Measurements from ENCODE around the gene GGTLC2. TPM values are rescaled to one million over a fixed set of nuclear protein-coding genes. Genes with fewer than 3 reads are reported as not detected.

GGTLC2 gene
- polyA plus RNA-seq, 1 donor from 2014 or later: not detected

GRCh38 chr22:22680396-22680795 is 36.0 kb downstream of the GGTLC2 start:
- no peaks in the 10 kb centered on the region for H3K79me2 ChIP-seq (replicated peaks; ENCODE audit: insufficient read depth, low read length)
- no peak overlapping the region for H2AFZ ChIP-seq (ENCODE audit: low read depth, low read length)
- H3K9me3 ChIP-seq (ENCODE audit: low read length): no peaks in the 10 kb centered on the region
- no peaks in the 10 kb centered on the region for H3F3A ChIP-seq (ENCODE audit: insufficient read depth, low read length, poor library complexity, severe bottlenecking)
- no peaks in the 10 kb centered on the region for H3K27me3 ChIP-seq (ENCODE audit: insufficient read depth, low read depth, low read length)
- no peaks in the 10 kb centered on the region for H3K36me3 ChIP-seq (ENCODE audit: insufficient read depth, low read length)
- no peaks in the 10 kb centered on the region for H3K9me2 ChIP-seq (ENCODE audit: insufficient read depth, low read length)
- no peak overlapping the region for H3K4me2 ChIP-seq (ENCODE audit: low read length)
- no peak overlapping the region for H3K9ac ChIP-seq (ENCODE audit: low read length)
- H3K4me3 ChIP-seq (ENCODE audit: low read length): no peak overlapping the region
- H3K27ac ChIP-seq (ENCODE audit: low read length): no peak overlapping the region
- TF ChIP-seq RAD21 (conservative IDR thresholded peaks at IDR 0.05) (no peak), REST (IDR thresholded peaks at IDR 0.05; ENCODE audit: borderline replicate concordance) (no peak), EZH2 (IDR thresholded peaks at IDR 0.05; ENCODE audit: borderline replicate concordance, insufficient read depth, low read length, poor library complexity, severe bottlenecking) (no peak), MXI1 (conservative IDR thresholded peaks at IDR 0.05; ENCODE audit: poor library complexity, severe bottlenecking) (no peak), SMC3 (conservative IDR thresholded peaks at IDR 0.05; ENCODE audit: poor library complexity) (no peak), EP300 (conservative IDR thresholded peaks at IDR 0.05; ENCODE audit: poor library complexity, severe bottlenecking) (no peak)
- H4K20me1 ChIP-seq (ENCODE audit: insufficient read depth): no peaks in the 10 kb centered on the region

- H3K9me2 ChIP-seq (ENCODE audit: insufficient read depth, low read length): no peaks in the 10 kb centered on the region
- H3K9ac ChIP-seq (ENCODE audit: low read length): no peak overlapping the region
- TF ChIP-seq EP300 (conservative IDR thresholded peaks at IDR 0.05; ENCODE audit: poor library complexity, severe bottlenecking) (no peak), TAF1 (IDR thresholded peaks at IDR 0.05; ENCODE audit: low read depth) (no peak), CTCF (IDR thresholded peaks at IDR 0.05; ENCODE audit: poor library complexity, severe bottlenecking) (no peak)
- no peak overlapping the region for H3K4me3 ChIP-seq (ENCODE audit: low read length)
- no peaks in the 10 kb centered on the region for H3K9me3 ChIP-seq (ENCODE audit: low read length)
- no peak overlapping the region for H3K4me2 ChIP-seq (ENCODE audit: low read length)
- H3K27me3 ChIP-seq (ENCODE audit: insufficient read depth, low read depth, low read length): no peaks in the 10 kb centered on the region
- H2AFZ ChIP-seq (ENCODE audit: low read depth, low read length): no peak overlapping the region
- no peak overlapping the region for H3K27ac ChIP-seq (ENCODE audit: low read length)
- H3F3A ChIP-seq (ENCODE audit: insufficient read depth, low read length, poor library complexity, severe bottlenecking): no peaks in the 10 kb centered on the region
- no peaks in the 10 kb centered on the region for H3K79me2 ChIP-seq (replicated peaks; ENCODE audit: insufficient read depth, low read length)
- no peaks in the 10 kb centered on the region for H4K20me1 ChIP-seq (ENCODE audit: insufficient read depth)
- no peaks in the 10 kb centered on the region for H3K36me3 ChIP-seq (ENCODE audit: insufficient read depth, low read length)
Measured at GRCh38 chr22:22681221-22681739, 36.9 kb downstream of the GGTLC2 start.

- H3F3A ChIP-seq (ENCODE audit: insufficient read depth, low read length, poor library complexity, severe bottlenecking): no peaks in the 10 kb centered on the region
- no peak overlapping the region for H2AFZ ChIP-seq (ENCODE audit: low read depth, low read length)
- no peak overlapping the region for H3K27ac ChIP-seq (ENCODE audit: low read length)
- H3K27me3 ChIP-seq (ENCODE audit: insufficient read depth, low read depth, low read length): no peaks in the 10 kb centered on the region
- no peaks in the 10 kb centered on the region for H4K20me1 ChIP-seq (ENCODE audit: insufficient read depth)
- H3K79me2 ChIP-seq (replicated peaks; ENCODE audit: insufficient read depth, low read length): no peaks in the 10 kb centered on the region
- no peaks in the 10 kb centered on the region for H3K9me2 ChIP-seq (ENCODE audit: insufficient read depth, low read length)
- no peaks in the 10 kb centered on the region for H3K36me3 ChIP-seq (ENCODE audit: insufficient read depth, low read length)
- H3K9ac ChIP-seq (ENCODE audit: low read length): no peak overlapping the region
- H3K4me3 ChIP-seq (ENCODE audit: low read length): no peak overlapping the region
- TF ChIP-seq EP300 (conservative IDR thresholded peaks at IDR 0.05; ENCODE audit: poor library complexity, severe bottlenecking) (no peak), REST (IDR thresholded peaks at IDR 0.05; ENCODE audit: borderline replicate concordance) (no peak), EZH2 (IDR thresholded peaks at IDR 0.05; ENCODE audit: borderline replicate concordance, insufficient read depth, low read length, poor library complexity, severe bottlenecking) (no peak), TAF1 (IDR thresholded peaks at IDR 0.05; ENCODE audit: low read depth) (no peak), RAD21 (conservative IDR thresholded peaks at IDR 0.05) (no peak), MXI1 (conservative IDR thresholded peaks at IDR 0.05; ENCODE audit: poor library complexity, severe bottlenecking) (no peak), POLR2AphosphoS5 (IDR thresholded peaks at IDR 0.05) (no peak), CTCF (IDR thresholded peaks at IDR 0.05; ENCODE audit: poor library complexity, severe bottlenecking) (no peak), SMC3 (conservative IDR thresholded peaks at IDR 0.05; ENCODE audit: poor library complexity) (no peak)
- no peaks in the 10 kb centered on the region for H3K9me3 ChIP-seq (ENCODE audit: low read length)
- H3K4me2 ChIP-seq (ENCODE audit: low read length): no peak overlapping the region
Measured at GRCh38 chr22:22682196-22682595, 37.8 kb downstream of the GGTLC2 start.

Data from neural cell (in vitro differentiated cells).